Esophagus muscularis mucosa (tissue), 4 donors: ENCODE results near the gene ZFYVE28. TPM values are rescaled to one million over a fixed set of nuclear protein-coding genes. Genes with fewer than 3 reads are reported as not detected.

Source experiments
- DNase-seq: peaks from one replicate; pipeline ENCODE4 v3.0.0-alpha.2; 2017; ENCODE audit errors: extremely low spot score
- H3K27ac ChIP-seq, 4 donors: fragments of 200-600 bp; sonication (generic); replicated peaks in 1 of 4; 1 replicate in 3 of 4; 2 replicates in 1 of 4; pipeline ENCODE4 v1.5.1; 2016 to 2019; ENCODE audit warnings: mild to moderate bottlenecking in 1 of 4
- H3K27me3 ChIP-seq, 4 donors: fragments of 200-600 bp; sonication (generic); one replicate each; pipeline versions ENCODE4 v1.5.1 to v1.6.0; 2016 to 2019
- H3K36me3 ChIP-seq, 4 donors: fragments of 200-600 bp; sonication (generic); one replicate each; pipeline ENCODE4 v1.5.1; 2016 to 2019
- H3K4me1 ChIP-seq, 4 donors: fragments of 200-600 bp; sonication (generic); one replicate each; pipeline ENCODE4 v1.5.1; 2016 to 2019
- H3K4me3 ChIP-seq, 4 donors: fragments of 200-600 bp; sonication (generic); 1 replicate in 2 of 4; 2 replicates in 2 of 4; pipeline ENCODE4 v1.5.1; 2016 to 2019; ENCODE audit warnings: mild to moderate bottlenecking in 4 of 4, moderate library complexity in 1 of 4
- H3K9me3 ChIP-seq, 4 donors: fragments of 200-600 bp; sonication (generic); 1 replicate in 3 of 4; 2 replicates in 1 of 4; pipeline ENCODE4 v1.5.1; 2016 to 2019
- CTCF ChIP-seq, 3 experiments: fragments of 200-600 bp in 2 of 3; fragments of 450-650 bp in 1 of 3; sonication (generic) in 2 of 3; IDR thresholded peaks; one replicate each; pipeline ENCODE4 v1.5.1; 2017 to 2019; ENCODE audit warnings: antibody characterized with exemption in 3 of 3, mild to moderate bottlenecking in 2 of 3, moderate library complexity in 1 of 3
- EP300 ChIP-seq: sonication (generic); formaldehyde crosslinking; IDR thresholded peaks from one replicate; pipeline ENCODE4 v1.6.1; 2017; ENCODE audit warnings: antibody characterized with exemption
- POLR2A ChIP-seq: fragments of 450-650 bp; IDR thresholded peaks from one replicate; pipeline ENCODE4 v1.6.1; 2017; ENCODE audit warnings: antibody characterized with exemption, moderate library complexity, mild to moderate bottlenecking, low read depth
- POLR2AphosphoS5 ChIP-seq, 2 donors: sonication (generic); formaldehyde crosslinking; IDR thresholded peaks; one replicate each; pipeline ENCODE4 v1.6.1; 2017; ENCODE audit warnings: antibody characterized with exemption in 2 of 2
- WGBS: methylation state at CpG from one replicate; pipeline ENCODE4 v1.1.5; 2018; 5-methylcytosine and 5-hydroxymethylcytosine counted together
- intact Hi-C: fragments of 100-400 bp; cut with DNase I; formaldehyde crosslinking; loops from one replicate; pipeline ENCODE4 v1.15.1; 2023
- total RNA-seq, 4 donors: library from RNA; depleted of rRNA; stranded (reverse); fragments of >200 nt; gene quantifications; one replicate each; pipeline versions ENCODE4 v1.1.0 to v1.2.1, GENCODE V29; 2016

ZFYVE28 gene
- total RNA-seq, 4 donors from 2014 or later = 4.5 to 13.4 (median 8.4) TPM

DNA sequence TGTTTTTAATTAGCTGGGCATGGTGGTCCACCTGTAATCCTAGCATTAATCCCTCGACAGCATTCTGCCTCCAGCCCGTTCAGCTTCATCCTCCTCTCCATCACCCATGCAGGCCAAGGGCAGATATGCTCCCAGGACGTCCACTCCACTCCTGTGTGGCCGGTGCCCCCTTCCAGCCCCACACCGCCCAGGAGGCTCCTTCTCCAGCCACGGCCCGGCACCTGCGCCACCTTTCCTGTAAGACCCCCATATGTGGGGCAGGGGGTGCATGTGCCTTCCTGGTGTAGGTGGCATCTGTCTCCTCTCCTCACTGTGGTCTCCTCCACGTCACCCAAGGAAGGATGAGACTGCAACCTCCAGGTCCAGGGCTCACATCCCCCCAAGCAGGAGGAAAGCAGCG, 99.6 kb downstream of the ZFYVE28 start:
- peaks cover 0 to 7% (median 0%) of the 10 kb centered on the region in 4 donors for H3K9me3 ChIP-seq
- H3K4me1 ChIP-seq = no peaks in the 10 kb centered on the region
- 95% methylated on average over 6 of the region's 10 CpGs for WGBS
- intact Hi-C loops = no loop called here
- TF ChIP-seq POLR2A = no peak
- no peak for TF ChIP-seq POLR2AphosphoS5 (IDR thresholded peaks at IDR 0.05)
- TF ChIP-seq EP300 = no peak
- no peak for TF ChIP-seq CTCF (IDR thresholded peaks at IDR 0.05)
- no peaks in the 10 kb centered on the region for H3K27me3 ChIP-seq
- no peak overlapping the region for H3K4me3 ChIP-seq
- H3K36me3 ChIP-seq = no peaks in the 10 kb centered on the region
- no peak overlapping the region for H3K27ac ChIP-seq
- DNase-seq = peak; percentile 37

DNA sequence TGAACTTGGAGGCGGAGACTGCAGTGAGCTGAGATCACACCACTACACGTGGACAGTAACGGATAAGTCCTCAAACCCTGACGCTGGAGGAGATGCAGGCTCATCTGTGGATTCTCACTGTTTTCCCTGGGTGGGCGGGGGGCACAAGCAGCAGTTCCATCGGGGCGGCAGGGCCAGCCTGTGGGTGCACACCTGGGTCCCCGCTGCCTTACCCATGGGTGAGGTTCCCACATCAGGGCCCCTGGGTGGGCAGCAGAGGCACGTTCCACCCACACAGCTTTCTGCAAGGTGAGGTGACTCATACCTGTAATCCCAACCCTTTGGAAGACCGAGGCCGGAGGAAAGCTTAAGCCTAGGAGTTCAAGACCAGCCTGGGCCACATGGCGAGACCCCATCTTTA, 100.0 kb downstream of the ZFYVE28 start:
- intact Hi-C loops = no loop called here
- H3K9me3 ChIP-seq = peaks cover 0 to 7% (median 0%) of the 10 kb centered on the region in 4 donors
- DNase-seq = peak; percentile 79
- no peaks in the 10 kb centered on the region for H3K4me1 ChIP-seq
- TF ChIP-seq POLR2AphosphoS5 (IDR thresholded peaks at IDR 0.05) (no peak), CTCF (IDR thresholded peaks at IDR 0.05) (no peak), EP300 (no peak), POLR2A (no peak)
- 93% methylated on average over 8 of the region's 12 CpGs for WGBS
- H3K36me3 ChIP-seq = no peaks in the 10 kb centered on the region
- H3K4me3 ChIP-seq = no peak overlapping the region
- H3K27ac ChIP-seq = no peak overlapping the region
- no peaks in the 10 kb centered on the region for H3K27me3 ChIP-seq

- 79% methylated on average over 5 of the region's 5 CpGs for WGBS
- no peak for TF ChIP-seq EP300
- TF ChIP-seq POLR2AphosphoS5 (IDR thresholded peaks at IDR 0.05) = no peak
- no peak for TF ChIP-seq POLR2A
- TF ChIP-seq CTCF (IDR thresholded peaks at IDR 0.05) = no peak
- H3K27me3 ChIP-seq = no peaks in the 10 kb centered on the region
- no peak overlapping the region for H3K4me3 ChIP-seq
- H3K4me1 ChIP-seq = no peaks in the 10 kb centered on the region
- H3K9me3 ChIP-seq = peaks cover 0 to 41% (median 18%) of the 10 kb centered on the region in 4 donors
- peak; percentile 85 for DNase-seq
- intact Hi-C loops = no loop called here
- no peaks in the 10 kb centered on the region for H3K36me3 ChIP-seq
- H3K27ac ChIP-seq = no peak overlapping the region
Observed at GRCh38 chr4:2313366-2313765, 105.1 kb downstream of the ZFYVE28 start.

DNA sequence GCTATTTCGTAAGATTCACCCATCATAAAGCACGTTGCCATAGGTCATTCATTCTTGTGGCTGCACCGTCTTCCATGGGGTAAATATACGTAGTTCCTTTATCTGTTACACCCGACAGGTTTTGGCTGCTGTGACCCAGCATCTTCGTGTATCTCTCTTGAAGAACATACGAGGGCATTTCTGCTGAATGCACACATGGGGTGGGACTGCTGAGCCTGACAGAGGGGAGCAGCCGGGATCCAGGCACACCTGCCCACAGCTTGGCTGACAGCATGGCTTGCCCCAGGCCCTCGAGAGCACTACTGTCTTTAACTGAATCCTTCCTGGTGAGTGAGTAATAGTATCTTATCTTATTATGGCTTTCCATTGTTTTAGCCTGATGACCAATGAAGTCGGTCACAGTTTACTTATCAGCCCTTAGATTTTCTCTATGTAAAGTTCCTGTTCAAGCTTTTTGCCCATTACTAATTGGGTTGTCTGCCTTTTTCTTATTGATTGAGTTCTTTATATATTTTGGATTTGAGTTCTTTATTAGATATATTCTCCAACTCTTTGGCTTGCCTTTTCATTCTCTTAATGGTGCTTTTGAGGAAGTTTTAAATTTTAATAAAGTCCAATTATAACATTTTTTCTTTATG, 111.6 kb downstream of the ZFYVE28 start:
- H3K4me1 ChIP-seq = peaks cover 0 to 3% (median under 1%) of the 10 kb centered on the region in 4 donors
- peak; percentile 89 for DNase-seq
- intact Hi-C loops = no loop called here
- TF ChIP-seq POLR2A = no peak
- TF ChIP-seq EP300 = no peak
- no peak for TF ChIP-seq CTCF (IDR thresholded peaks at IDR 0.05)
- no peak for TF ChIP-seq POLR2AphosphoS5 (IDR thresholded peaks at IDR 0.05)
- no peak overlapping the region for H3K4me3 ChIP-seq
- peaks cover 0 to 51% (median 24%) of the 10 kb centered on the region in 4 donors for H3K9me3 ChIP-seq
- H3K27ac ChIP-seq = no peak overlapping the region
- WGBS = 92% methylated on average over 10 of the region's 10 CpGs
- H3K27me3 ChIP-seq = no peaks in the 10 kb centered on the region
- peaks cover 0 to 13% (median 6%) of the 10 kb centered on the region in 4 donors for H3K36me3 ChIP-seq
